A673 (cell line): ENCODE data around the gene NUP93. TPM values are rescaled to one million over a fixed set of nuclear protein-coding genes. Genes with fewer than 3 reads are reported as not detected.

Experiments used
- BruUV-seq: library from RNA; stranded (reverse); fragments of 400-500 nt; replicated peaks from 2 replicates; lab custom pipeline; 2021; lab: Mats Ljungman, UMichigan
- CTCF ChIA-PET: fragments of 300-600 bp; sonication (Branson Sonifier 250); formaldehyde crosslinking; loops from one replicate; lab custom pipeline; 2022; ENCODE audit warnings: antibody characterized with exemption; lab: Charles Lee
- POLR2A ChIA-PET: fragments of 300-600 bp; sonication (Branson Sonifier 250); formaldehyde crosslinking; loops from one replicate; lab custom pipeline; 2022; ENCODE audit warnings: antibody characterized with exemption; ENCODE audit not compliant: low non-redundant PET; lab: Charles Lee
- DNase-seq: peaks from one replicate; pipeline ENCODE4 v3.0.0-alpha.2; 2015; ENCODE audit warnings: low spot score
- H3K27ac ChIP-seq: fragments of 200-600 bp; sonication (generic); 2 replicates; pipeline ENCODE4 v1.5.1; 2016; ENCODE audit warnings: mixed run types, low read depth, mild to moderate bottlenecking, mixed read lengths, antibody characterized with exemption, low read length; ENCODE audit not compliant: poor library complexity, severe bottlenecking
- H3K27me3 ChIP-seq: fragments of 200-600 bp; sonication (generic); replicated peaks from 2 replicates; pipeline ENCODE4 v1.6.1; 2017; ENCODE audit warnings: mixed run types, low read depth, mild to moderate bottlenecking, mixed read lengths, antibody characterized with exemption, low read length; ENCODE audit not compliant: insufficient read depth, poor library complexity
- H3K36me3 ChIP-seq: fragments of 200-600 bp; sonication (generic); 2 replicates; pipeline ENCODE4 v1.6.1; 2016; ENCODE audit warnings: mixed run types, mild to moderate bottlenecking, mixed read lengths, antibody characterized with exemption, low read length; ENCODE audit not compliant: insufficient read depth, poor library complexity, severe bottlenecking
- H3K4me1 ChIP-seq: fragments of 200-600 bp; sonication (generic); 2 replicates; pipeline ENCODE4 v1.6.1; 2017; ENCODE audit warnings: mixed run types, mild to moderate bottlenecking, mixed read lengths, antibody characterized with exemption, low read length; ENCODE audit not compliant: insufficient read depth, poor library complexity, severe bottlenecking
- H3K4me3 ChIP-seq: fragments of 200-600 bp; sonication (generic); 2 replicates; pipeline ENCODE4 v1.5.1; 2016; ENCODE audit warnings: low read depth, mixed run types, mild to moderate bottlenecking, mixed read lengths, low read length; ENCODE audit not compliant: poor library complexity, severe bottlenecking
- H3K9me3 ChIP-seq: fragments of 200-600 bp; sonication (generic); 2 replicates; pipeline ENCODE4 v1.6.1; 2016; ENCODE audit warnings: mixed run types, low read depth, mild to moderate bottlenecking, mixed read lengths, antibody characterized with exemption, low read length; ENCODE audit not compliant: poor library complexity, severe bottlenecking
- EZH2 ChIP-seq: fragments of 200-600 bp; sonication (generic); IDR thresholded peaks from 2 replicates; pipeline ENCODE4 v1.6.1; 2017; ENCODE audit warnings: borderline replicate concordance, low read depth, mild to moderate bottlenecking, mixed read lengths, antibody characterized with exemption, low read length; ENCODE audit not compliant: poor library complexity, severe bottlenecking
- intact Hi-C: fragments of 100-400 bp; cut with micrococcal nuclease; formaldehyde crosslinking; loops from one replicate; pipeline ENCODE4 v1.10.0; 2022; ENCODE audit not compliant: unreplicated experiment
- total RNA-seq: library from RNA; stranded (reverse); gene quantifications from 2 replicates; pipeline ENCODE4 v1.2.3, GENCODE V29; 2021
- TF ChIP-seq, protein P1 (sequence below): fragments of 300-800, 200-600 bp; sonication (generic); conservative IDR thresholded peaks from 2 replicates; pipeline ENCODE4 v1.5.1; 2017; ENCODE audit warnings: low read depth, mild to moderate bottlenecking, antibody characterized with exemption, low read length, moderate library complexity, mixed read lengths

The NUP93 gene
- total RNA-seq, 1 experiment from 2014 or later, result 155 TPM

DNA sequence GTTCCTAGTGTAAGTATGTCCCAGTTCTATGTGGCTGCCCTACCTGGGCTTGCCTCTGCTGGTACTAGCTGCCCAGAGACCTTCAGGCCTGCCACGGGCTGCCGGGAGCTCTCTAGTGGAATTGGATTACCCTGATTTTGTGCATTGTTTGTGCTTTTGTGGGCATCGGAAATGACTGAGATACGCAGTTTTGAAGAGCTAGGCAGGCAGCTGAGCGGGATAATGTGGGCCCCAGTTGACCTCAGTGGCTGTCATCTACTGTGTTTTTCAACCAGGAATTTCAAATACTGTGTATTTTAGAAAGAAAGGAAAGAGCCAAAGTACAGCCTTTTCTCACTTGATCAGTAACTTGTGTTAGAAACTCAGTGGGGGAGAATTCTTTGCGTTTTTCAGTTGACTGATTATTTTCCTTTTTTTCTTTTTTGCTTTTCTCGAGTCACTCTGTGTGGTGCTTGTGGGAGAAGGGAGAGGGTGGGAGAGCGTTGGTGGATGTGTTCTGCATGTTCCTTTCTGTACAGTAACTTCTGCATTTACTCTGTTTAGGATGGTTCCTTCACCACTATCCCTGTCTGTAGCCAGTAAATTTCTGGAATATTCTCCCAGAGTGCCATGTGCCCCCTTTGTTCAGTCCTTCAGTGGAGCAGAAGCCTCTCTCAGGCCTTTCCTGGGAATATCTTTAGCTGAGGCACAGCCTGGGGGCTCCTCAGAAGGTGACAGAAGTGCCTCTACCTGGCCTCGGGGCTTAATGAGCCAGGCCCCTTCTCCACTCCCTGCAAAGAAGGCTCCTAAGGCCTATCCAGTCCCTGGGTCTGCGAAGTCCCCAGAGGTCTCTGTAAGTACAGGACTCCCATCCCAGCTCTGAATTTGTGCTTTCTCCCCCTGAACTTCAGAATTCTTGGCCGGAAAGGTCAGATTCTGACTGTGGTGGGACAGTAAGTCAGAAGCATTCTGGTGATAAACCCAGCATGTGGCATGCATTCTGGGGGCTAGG lies 120.1 kb downstream of the NUP93 start:
- Histone ChIP-seq H3K27ac (peak overlapping the region; percentile 33), H3K36me3 (no peaks in the 10 kb centered on the region)
- POLR2A ChIA-PET, result no interaction called here

DNA sequence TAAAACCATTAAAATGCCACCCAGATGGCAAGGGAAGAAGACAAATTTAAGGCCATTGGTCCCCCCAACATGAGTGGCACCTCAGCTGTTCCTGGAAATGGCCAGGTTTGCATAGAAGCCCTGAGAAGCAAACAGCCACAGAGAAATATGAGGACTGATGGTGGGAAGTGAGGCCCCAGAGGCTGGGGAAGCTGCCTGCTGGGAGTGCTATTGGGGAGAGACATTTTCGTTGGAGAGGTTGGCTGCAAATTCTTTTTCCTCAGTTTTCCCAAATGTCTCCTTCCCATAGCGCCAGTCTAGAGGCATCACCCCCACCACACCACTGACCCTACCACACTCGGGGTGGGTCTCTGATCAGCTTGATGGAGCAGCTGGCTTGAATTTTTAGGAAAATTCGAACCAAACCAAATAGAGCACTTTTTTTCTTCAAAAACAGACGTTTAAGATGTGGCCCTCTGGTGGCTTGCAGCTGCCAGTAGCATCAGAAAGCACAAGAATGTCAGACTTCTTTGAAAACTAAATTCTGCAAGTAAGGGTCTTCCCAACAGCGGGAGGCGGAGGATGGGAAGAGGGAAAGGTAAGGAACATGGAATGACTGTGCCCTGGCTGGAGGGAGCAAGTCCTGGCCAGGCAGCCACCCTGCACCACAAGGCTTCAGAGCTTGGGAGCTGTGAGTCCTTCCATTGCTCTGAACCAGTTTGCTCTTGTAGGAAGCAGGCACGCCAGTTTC lies 121.9 kb downstream of the NUP93 start:
- no peaks in the 10 kb centered on the region for H3K36me3 ChIP-seq
- no peaks in the 10 kb centered on the region for H3K27me3 ChIP-seq
- BruUV-seq, result no TSS peak
- CTCF ChIA-PET, result no interaction called here
- peaks cover 24% of the 10 kb centered on the region for H3K4me1 ChIP-seq
- H3K9me3 ChIP-seq, result no peaks in the 10 kb centered on the region
- H3K4me3 ChIP-seq, result no peak overlapping the region
- intact Hi-C loops, result loop anchor here (5.0 kb wide), 1 partner anchor 275 kb away; no protein-coding TSS in a partner anchor
- peak; percentile 36 for DNase-seq
- POLR2A ChIA-PET, result no interaction called here
- H3K27ac ChIP-seq, result no peak overlapping the region
- TF ChIP-seq, protein P1, sequence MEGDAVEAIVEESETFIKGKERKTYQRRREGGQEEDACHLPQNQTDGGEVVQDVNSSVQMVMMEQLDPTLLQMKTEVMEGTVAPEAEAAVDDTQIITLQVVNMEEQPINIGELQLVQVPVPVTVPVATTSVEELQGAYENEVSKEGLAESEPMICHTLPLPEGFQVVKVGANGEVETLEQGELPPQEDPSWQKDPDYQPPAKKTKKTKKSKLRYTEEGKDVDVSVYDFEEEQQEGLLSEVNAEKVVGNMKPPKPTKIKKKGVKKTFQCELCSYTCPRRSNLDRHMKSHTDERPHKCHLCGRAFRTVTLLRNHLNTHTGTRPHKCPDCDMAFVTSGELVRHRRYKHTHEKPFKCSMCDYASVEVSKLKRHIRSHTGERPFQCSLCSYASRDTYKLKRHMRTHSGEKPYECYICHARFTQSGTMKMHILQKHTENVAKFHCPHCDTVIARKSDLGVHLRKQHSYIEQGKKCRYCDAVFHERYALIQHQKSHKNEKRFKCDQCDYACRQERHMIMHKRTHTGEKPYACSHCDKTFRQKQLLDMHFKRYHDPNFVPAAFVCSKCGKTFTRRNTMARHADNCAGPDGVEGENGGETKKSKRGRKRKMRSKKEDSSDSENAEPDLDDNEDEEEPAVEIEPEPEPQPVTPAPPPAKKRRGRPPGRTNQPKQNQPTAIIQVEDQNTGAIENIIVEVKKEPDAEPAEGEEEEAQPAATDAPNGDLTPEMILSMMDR, result peak; percentile 55
- no peak for TF ChIP-seq EZH2

More for the DNA sequence above, 120.1 kb downstream of the NUP93 start:
- BruUV-seq, result no TSS peak
- TF ChIP-seq EZH2, result no peak
- TF ChIP-seq, protein P1, result no peak
- intact Hi-C loops, result loop anchor here (5.0 kb wide), 1 partner anchor 273 kb away; no protein-coding TSS in a partner anchor
- CTCF ChIA-PET, result interaction anchor here (0.6 kb wide), 1 partner anchor 244 kb away, joined by 5 read pairs; no protein-coding TSS in a partner anchor
- Histone ChIP-seq H3K4me3 (no peak overlapping the region), H3K9me3 (no peaks in the 10 kb centered on the region), H3K4me1 (peaks cover 24% of the 10 kb centered on the region), H3K27me3 (no peaks in the 10 kb centered on the region)
- no peak for DNase-seq

DNA sequence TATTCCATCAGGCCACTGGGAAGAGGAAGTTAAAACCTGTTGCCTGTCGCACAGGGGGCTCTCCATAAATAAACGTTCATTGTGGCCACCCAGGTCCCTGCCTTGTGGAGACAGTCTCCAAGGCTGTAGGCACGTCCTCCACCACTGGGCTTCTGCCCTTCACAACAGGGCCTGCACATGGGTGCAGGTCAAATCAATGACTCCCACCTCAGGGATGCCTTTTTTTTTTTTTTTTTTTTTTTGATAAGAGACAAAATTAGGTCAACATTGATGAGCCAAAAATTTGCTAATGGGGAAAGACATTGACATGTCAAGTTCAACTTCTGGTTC lies 122.4 kb downstream of the NUP93 start:
- ChIA-PET POLR2A (no interaction called here), CTCF (no interaction called here)
- intact Hi-C loops, result loop anchor here (5.0 kb wide), 1 partner anchor 275 kb away; no protein-coding TSS in a partner anchor
- TF ChIP-seq, protein P1, result no peak
- no peak for TF ChIP-seq EZH2
- H3K27ac ChIP-seq, result no peak overlapping the region
- no peaks in the 10 kb centered on the region for H3K36me3 ChIP-seq
- H3K27me3 ChIP-seq, result no peaks in the 10 kb centered on the region
- H3K9me3 ChIP-seq, result no peaks in the 10 kb centered on the region
- DNase-seq, result no peak
- BruUV-seq, result no TSS peak
- no peak overlapping the region for H3K4me3 ChIP-seq
- H3K4me1 ChIP-seq, result peaks cover 24% of the 10 kb centered on the region
